ENCODE results near the gene EXOSC5. TPM values are rescaled to one million over a fixed set of nuclear protein-coding genes. Genes with fewer than 3 reads are reported as not detected.

EXOSC5 gene
- total and polyA plus RNA-seq, 2 of the 13 experiments (the other 11 are each of a cell fraction or from before 2014, with no cell fraction given): 24.1 to 26.5 TPM

- TF ChIP-seq, protein P1, sequence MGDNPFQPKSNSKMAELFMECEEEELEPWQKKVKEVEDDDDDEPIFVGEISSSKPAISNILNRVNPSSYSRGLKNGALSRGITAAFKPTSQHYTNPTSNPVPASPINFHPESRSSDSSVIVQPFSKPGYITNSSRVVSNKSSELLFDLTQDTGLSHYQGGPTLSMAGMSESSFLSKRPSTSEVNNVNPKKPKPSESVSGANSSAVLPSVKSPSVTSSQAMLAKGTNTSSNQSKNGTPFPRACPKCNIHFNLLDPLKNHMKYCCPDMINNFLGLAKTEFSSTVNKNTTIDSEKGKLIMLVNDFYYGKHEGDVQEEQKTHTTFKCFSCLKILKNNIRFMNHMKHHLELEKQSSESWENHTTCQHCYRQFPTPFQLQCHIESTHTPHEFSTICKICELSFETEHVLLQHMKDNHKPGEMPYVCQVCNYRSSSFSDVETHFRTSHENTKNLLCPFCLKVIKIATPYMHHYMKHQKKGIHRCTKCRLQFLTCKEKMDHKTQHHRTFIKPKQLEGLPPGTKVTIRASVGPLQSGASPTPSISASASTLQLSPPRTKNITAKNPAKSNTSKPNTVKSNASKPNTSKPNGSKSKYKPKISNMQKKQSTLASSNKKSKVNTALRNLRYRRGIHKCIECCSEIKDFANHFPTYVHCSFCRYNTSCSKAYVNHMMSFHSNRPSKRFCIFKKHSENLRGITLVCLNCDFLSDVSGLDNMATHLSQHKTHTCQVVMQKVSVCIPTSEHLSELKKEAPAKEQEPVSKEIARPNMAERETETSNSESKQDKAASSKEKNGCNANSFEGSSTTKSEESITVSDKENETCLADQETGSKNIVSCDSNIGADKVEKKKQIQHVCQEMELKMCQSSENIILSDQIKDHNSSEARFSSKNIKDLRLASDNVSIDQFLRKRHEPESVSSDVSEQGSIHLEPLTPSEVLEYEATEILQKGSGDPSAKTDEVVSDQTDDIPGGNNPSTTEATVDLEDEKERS (CRISPR knock-in tag; IDR thresholded peaks at IDR 0.05): no peak
- TF ChIP-seq FOXM1 (CRISPR knock-in tag; IDR thresholded peaks at IDR 0.05): no peak
- TF ChIP-seq KLF15 (CRISPR knock-in tag; IDR thresholded peaks at IDR 0.05; ENCODE audit: borderline replicate concordance): no peak
- TF ChIP-seq GZF1 (CRISPR knock-in tag; IDR thresholded peaks at IDR 0.05): no peak
- peak; percentile 79 for TF ChIP-seq ELF1 (CRISPR knock-in tag; IDR thresholded peaks at IDR 0.05)
- TF ChIP-seq YEATS2 (CRISPR knock-in tag; IDR thresholded peaks at IDR 0.05; ENCODE audit: borderline replicate concordance): no peak; the same call in 1 of the 2 replicates
- TF ChIP-seq ZNF101 (CRISPR knock-in tag; IDR thresholded peaks at IDR 0.05; ENCODE audit: borderline replicate concordance, low read depth): no peak
- TF ChIP-seq ZNF567 (CRISPR knock-in tag; IDR thresholded peaks at IDR 0.05; ENCODE audit: borderline replicate concordance): 0 out of 2 replicates have a peak, but pooled peaks have one; percentile 26
- peak; percentile 94 for TF ChIP-seq POLR2G (IDR thresholded peaks at IDR 0.05; ENCODE audit: low read depth, low read length)
- peak; percentile 45; the same call in 1 of the 2 replicates for TF ChIP-seq THYN1 (CRISPR knock-in tag; IDR thresholded peaks at IDR 0.05; ENCODE audit: borderline replicate concordance, low read depth)
- no peak for TF ChIP-seq PPARG (CRISPR knock-in tag; conservative IDR thresholded peaks at IDR 0.05)
- no peak for TF ChIP-seq TOPORS (CRISPR knock-in tag; IDR thresholded peaks at IDR 0.05)
- TF ChIP-seq ZNF570 (CRISPR knock-in tag; IDR thresholded peaks at IDR 0.05; ENCODE audit: borderline replicate concordance): no peak
- no peak for TF ChIP-seq RFX3 (CRISPR knock-in tag; IDR thresholded peaks at IDR 0.05)
- peak; percentile 85 for TF ChIP-seq SP4 (CRISPR knock-in tag; IDR thresholded peaks at IDR 0.05)
- TF ChIP-seq ZNF710 (CRISPR knock-in tag; IDR thresholded peaks at IDR 0.05; ENCODE audit: borderline replicate concordance): no peak
- no peak for TF ChIP-seq ZNF772 (CRISPR knock-in tag; IDR thresholded peaks at IDR 0.05)
- TF ChIP-seq, protein P2, sequence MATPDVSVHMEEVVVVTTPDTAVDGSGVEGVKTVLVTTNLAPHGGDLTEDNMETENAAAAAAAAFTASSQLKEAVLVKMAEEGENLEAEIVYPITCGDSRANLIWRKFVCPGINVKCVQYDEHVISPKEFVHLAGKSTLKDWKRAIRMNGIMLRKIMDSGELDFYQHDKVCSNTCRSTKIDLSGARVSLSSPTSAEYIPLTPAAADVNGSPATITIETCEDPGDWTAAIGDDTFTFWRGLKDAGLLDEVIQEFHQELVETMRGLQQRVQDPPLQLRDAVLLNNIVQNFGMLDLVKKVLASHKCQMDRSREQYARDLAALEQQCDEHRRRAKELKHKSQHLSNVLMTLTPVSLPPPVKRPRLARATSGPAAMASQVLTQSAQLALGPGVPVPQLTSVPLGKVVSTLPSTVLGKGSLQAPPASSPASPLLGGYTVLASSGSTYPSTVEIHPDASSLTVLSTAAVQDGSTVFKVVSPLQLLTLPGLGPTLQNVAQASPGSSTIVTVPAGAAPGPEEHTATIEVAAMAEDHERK (CRISPR knock-in tag; IDR thresholded peaks at IDR 0.05; ENCODE audit: low read depth): no peak; the same call in 1 of the 2 replicates
- TF ChIP-seq ZNF616 (CRISPR knock-in tag; IDR thresholded peaks at IDR 0.05; ENCODE audit: low read depth): no peak
- no peak for TF ChIP-seq DPF2 (CRISPR knock-in tag; IDR thresholded peaks at IDR 0.05; ENCODE audit: borderline replicate concordance, low read depth)
- no peak for TF ChIP-seq ZNF256 (CRISPR knock-in tag; conservative IDR thresholded peaks at IDR 0.05)
- no peak for TF ChIP-seq KDM4B (CRISPR knock-in tag; IDR thresholded peaks at IDR 0.05)
- TF ChIP-seq PAF1 (CRISPR knock-in tag; IDR thresholded peaks at IDR 0.05): no peak
- TF ChIP-seq CEBPG (CRISPR knock-in tag; IDR thresholded peaks at IDR 0.05): peak; percentile 92
- TF ChIP-seq KMT2B (CRISPR knock-in tag; IDR thresholded peaks at IDR 0.05): peak; percentile 77
- peak; percentile 58; the same call in 1 of the 2 replicates for TF ChIP-seq ZNF792 (CRISPR knock-in tag; IDR thresholded peaks at IDR 0.05)
Measured at GRCh38 chr19:41439441-41440222, 42.5 kb upstream of the EXOSC5 start, which contains the start of gene DMAC2 (continued).
